GM06990 (cell line): Measurements from ENCODE around the gene CCNQ.
A peak's percentile ranks its signal among the peaks of the same experiment; 100 is the strongest.

Experiments
- DNase-seq: peaks from one replicate; pipeline ENCODE4 v3.0.0-alpha.2; 2011; ENCODE audit not compliant: insufficient read length; ENCODE audit errors: extremely low read depth
- H3K27me3 ChIP-seq: replicated peaks from 2 replicates; pipeline ENCODE4 v1.6.0; 2011; ENCODE audit warnings: low read length; ENCODE audit not compliant: control insufficient read depth, insufficient read depth
- H3K36me3 ChIP-seq: 2 replicates; pipeline ENCODE4 v1.5.1; 2011; ENCODE audit warnings: low read length; ENCODE audit not compliant: control insufficient read depth, insufficient read depth
- H3K4me3 ChIP-seq: replicated peaks from 2 replicates; pipeline ENCODE4 v1.5.1; 2011; ENCODE audit warnings: low read depth, mild to moderate bottlenecking, control low read depth, low read length
- CTCF ChIP-seq: IDR thresholded peaks from 2 replicates; pipeline ENCODE4 v1.5.1; 2011; ENCODE audit warnings: low read length, control low read depth, mild to moderate bottlenecking, inconsistent platforms; ENCODE audit not compliant: insufficient read depth, poor library complexity, severe bottlenecking

The CCNQ gene

GRCh38 chrX:153573984-153574383 is 25.0 kb downstream of the CCNQ start:
- Histone ChIP-seq H3K4me3 (no peak overlapping the region), H3K27me3 (no peaks in the 10 kb centered on the region), H3K36me3 (no peaks in the 10 kb centered on the region)
- no peak for DNase-seq
- peak; percentile 10 for TF ChIP-seq CTCF

- no peak for DNase-seq
- H3K27me3 ChIP-seq: no peaks in the 10 kb centered on the region
- no peak overlapping the region for H3K4me3 ChIP-seq
- TF ChIP-seq CTCF: no peak
- no peaks in the 10 kb centered on the region for H3K36me3 ChIP-seq
These were observed 26.3 kb downstream of the CCNQ start for GRCh38 chrX:153572601-153573000.

- no peak overlapping the region for H3K4me3 ChIP-seq
- no peaks in the 10 kb centered on the region for H3K27me3 ChIP-seq
- no peaks in the 10 kb centered on the region for H3K36me3 ChIP-seq
- no peak for TF ChIP-seq CTCF
- DNase-seq: no peak
These were observed 27.4 kb downstream of the CCNQ start for GRCh38 chrX:153571534-153571908.

- H3K4me3 ChIP-seq: no peak overlapping the region
- no peaks in the 10 kb centered on the region for H3K27me3 ChIP-seq
These were observed 29.5 kb downstream of the CCNQ start for GRCh38 chrX:153569475-153569874.

GRCh38 chrX:153568451-153569011 is 30.4 kb downstream of the CCNQ start:
- H3K36me3 ChIP-seq: no peaks in the 10 kb centered on the region
- H3K4me3 ChIP-seq: no peak overlapping the region
- no peaks in the 10 kb centered on the region for H3K27me3 ChIP-seq
- TF ChIP-seq CTCF: peak; percentile 16
- no peak for DNase-seq

More at GRCh38 chrX:153569475-153569874, 29.5 kb downstream of the CCNQ start:
- DNase-seq: no peak
- no peak for TF ChIP-seq CTCF
- no peaks in the 10 kb centered on the region for H3K36me3 ChIP-seq

- no peak for TF ChIP-seq CTCF
- H3K4me3 ChIP-seq: no peak overlapping the region
- no peaks in the 10 kb centered on the region for H3K27me3 ChIP-seq
- no peak for DNase-seq
- H3K36me3 ChIP-seq: no peaks in the 10 kb centered on the region
These were observed 32.9 kb downstream of the CCNQ start for GRCh38 chrX:153565996-153566580.
